ENCODE results near the gene IAPP.

IAPP gene

GRCh38 chr12:21372602-21373001 lies at the start of gene IAPP:
TSS of gene IAPP (plus strand) at chr12:21372902. CDS start at chr12:21373352, 450 bp downstream.
- Histone ChIP-seq H3K9ac (ENCODE audit: low read depth, low read length) (no peak within 1 kb of the TSS), H3K4me1 (ENCODE audit: insufficient read depth, low read length) (no peaks in the 10 kb centered on the region)

GRCh38 chr12:21323736-21324135 lies 49.0 kb upstream of the IAPP start:
- Histone ChIP-seq H3K36me3 (ENCODE audit: insufficient read depth, low read length) (no peaks in the 10 kb centered on the region), H3K4me1 (ENCODE audit: insufficient read depth, low read length) (peaks cover 14% of the 10 kb centered on the region), H3K9ac (ENCODE audit: low read depth, low read length) (no peak overlapping the region), H3K9me3 (ENCODE audit: control insufficient read depth, insufficient read depth, low read length) (peaks cover 20% of the 10 kb centered on the region)

More at GRCh38 chr12:21372602-21373001, at the start of gene IAPP:
- Histone ChIP-seq H3K9me3 (ENCODE audit: control insufficient read depth, insufficient read depth, low read length) (no peaks in the 10 kb centered on the region), H3K36me3 (ENCODE audit: insufficient read depth, low read length) (no peaks in the 10 kb centered on the region)

GRCh38 chr12:21324551-21324950 lies 48.2 kb upstream of the IAPP start:
- Histone ChIP-seq H3K36me3 (ENCODE audit: insufficient read depth, low read length) (no peaks in the 10 kb centered on the region), H3K4me1 (ENCODE audit: insufficient read depth, low read length) (peaks cover 14% of the 10 kb centered on the region), H3K9me3 (ENCODE audit: control insufficient read depth, insufficient read depth, low read length) (peaks cover 27% of the 10 kb centered on the region), H3K9ac (ENCODE audit: low read depth, low read length) (no peak overlapping the region)

- H3K9me3 ChIP-seq (ENCODE audit: control insufficient read depth, insufficient read depth, low read length): peaks cover 42% of the 10 kb centered on the region
- no peaks in the 10 kb centered on the region; the same call in 1 of the 2 replicates for H3K36me3 ChIP-seq (ENCODE audit: insufficient read depth, low read length)
- peaks cover 14% of the 10 kb centered on the region for H3K4me1 ChIP-seq (ENCODE audit: insufficient read depth, low read length)
- H3K9ac ChIP-seq (ENCODE audit: low read depth, low read length): no peak overlapping the region
Measured at GRCh38 chr12:21328578-21328977, 44.1 kb upstream of the IAPP start.

GRCh38 chr12:21330682-21331253 lies 41.9 kb upstream of the IAPP start:
- peaks cover 44% of the 10 kb centered on the region for H3K9me3 ChIP-seq (ENCODE audit: control insufficient read depth, insufficient read depth, low read length)
- no peaks in the 10 kb centered on the region for H3K4me1 ChIP-seq (ENCODE audit: insufficient read depth, low read length)
- H3K9ac ChIP-seq (ENCODE audit: low read depth, low read length): no peak overlapping the region
- no peaks in the 10 kb centered on the region; the same call in 1 of the 2 replicates for H3K36me3 ChIP-seq (ENCODE audit: insufficient read depth, low read length)

- Histone ChIP-seq H3K9ac (ENCODE audit: low read depth, low read length) (no peak within 1 kb of the TSS), H3K4me1 (ENCODE audit: insufficient read depth, low read length) (no peaks in the 10 kb centered on the region), H3K36me3 (ENCODE audit: insufficient read depth, low read length) (no peaks in the 10 kb centered on the region; the same call in 1 of the 2 replicates), H3K9me3 (ENCODE audit: control insufficient read depth, insufficient read depth, low read length) (peaks cover 17% of the 10 kb centered on the region)
Measured at GRCh38 chr12:21334771-21335325, 37.9 kb upstream of the IAPP start, which contains the start of gene SLCO1A2. TSS of gene SLCO1A2 (minus strand) at chr12:21334917. CDS start at chr12:21334647, 270 bp downstream.

- Histone ChIP-seq H3K9me3 (ENCODE audit: control insufficient read depth, insufficient read depth, low read length) (peaks cover 5% of the 10 kb centered on the region; the same call in 1 of the 2 replicates), H3K36me3 (ENCODE audit: insufficient read depth, low read length) (no peaks in the 10 kb centered on the region; the same call in 1 of the 2 replicates), H3K9ac (ENCODE audit: low read depth, low read length) (no peak overlapping the region), H3K4me1 (ENCODE audit: insufficient read depth, low read length) (no peaks in the 10 kb centered on the region)
Measured at GRCh38 chr12:21336656-21337055, 36.0 kb upstream of the IAPP start.

- Histone ChIP-seq H3K4me1 (ENCODE audit: insufficient read depth, low read length) (no peaks in the 10 kb centered on the region), H3K9ac (ENCODE audit: low read depth, low read length) (no peak overlapping the region), H3K36me3 (ENCODE audit: insufficient read depth, low read length) (no peaks in the 10 kb centered on the region; the same call in 1 of the 2 replicates), H3K9me3 (ENCODE audit: control insufficient read depth, insufficient read depth, low read length) (peaks cover 4% of the 10 kb centered on the region; the same call in 1 of the 2 replicates)
Measured at GRCh38 chr12:21337453-21337852, 35.2 kb upstream of the IAPP start.

- Histone ChIP-seq H3K9ac (ENCODE audit: low read depth, low read length) (no peak overlapping the region), H3K9me3 (ENCODE audit: control insufficient read depth, insufficient read depth, low read length) (peaks cover 4% of the 10 kb centered on the region; the same call in 1 of the 2 replicates), H3K36me3 (ENCODE audit: insufficient read depth, low read length) (no peaks in the 10 kb centered on the region; the same call in 1 of the 2 replicates), H3K4me1 (ENCODE audit: insufficient read depth, low read length) (no peaks in the 10 kb centered on the region)
Measured at GRCh38 chr12:21337959-21338744, 34.5 kb upstream of the IAPP start.

- Histone ChIP-seq H3K9me3 (ENCODE audit: control insufficient read depth, insufficient read depth, low read length) (peaks cover under 1% of the 10 kb centered on the region; the same call in 1 of the 2 replicates), H3K4me1 (ENCODE audit: insufficient read depth, low read length) (no peaks in the 10 kb centered on the region; the same call in 1 of the 2 replicates), H3K36me3 (ENCODE audit: insufficient read depth, low read length) (no peaks in the 10 kb centered on the region), H3K9ac (ENCODE audit: low read depth, low read length) (no peak overlapping the region)
Measured at GRCh38 chr12:21339921-21340320, 32.8 kb upstream of the IAPP start.

- Histone ChIP-seq H3K9me3 (ENCODE audit: control insufficient read depth, insufficient read depth, low read length) (no peaks in the 10 kb centered on the region), H3K9ac (ENCODE audit: low read depth, low read length) (no peak overlapping the region), H3K36me3 (ENCODE audit: insufficient read depth, low read length) (no peaks in the 10 kb centered on the region), H3K4me1 (ENCODE audit: insufficient read depth, low read length) (no peaks in the 10 kb centered on the region; the same call in 1 of the 2 replicates)
Measured at GRCh38 chr12:21340403-21340802, 32.3 kb upstream of the IAPP start.

GRCh38 chr12:21341769-21342168 lies 30.9 kb upstream of the IAPP start:
- Histone ChIP-seq H3K9ac (ENCODE audit: low read depth, low read length) (no peak overlapping the region), H3K36me3 (ENCODE audit: insufficient read depth, low read length) (no peaks in the 10 kb centered on the region), H3K9me3 (ENCODE audit: control insufficient read depth, insufficient read depth, low read length) (no peaks in the 10 kb centered on the region), H3K4me1 (ENCODE audit: insufficient read depth, low read length) (no peaks in the 10 kb centered on the region; the same call in 1 of the 2 replicates)

GRCh38 chr12:21343636-21344035 lies 29.1 kb upstream of the IAPP start:
- Histone ChIP-seq H3K9ac (ENCODE audit: low read depth, low read length) (no peak overlapping the region), H3K4me1 (ENCODE audit: insufficient read depth, low read length) (no peaks in the 10 kb centered on the region; the same call in 1 of the 2 replicates), H3K36me3 (ENCODE audit: insufficient read depth, low read length) (no peaks in the 10 kb centered on the region), H3K9me3 (ENCODE audit: control insufficient read depth, insufficient read depth, low read length) (no peaks in the 10 kb centered on the region)

- Histone ChIP-seq H3K9ac (ENCODE audit: low read depth, low read length) (no peak overlapping the region), H3K36me3 (ENCODE audit: insufficient read depth, low read length) (no peaks in the 10 kb centered on the region), H3K9me3 (ENCODE audit: control insufficient read depth, insufficient read depth, low read length) (no peaks in the 10 kb centered on the region), H3K4me1 (ENCODE audit: insufficient read depth, low read length) (no peaks in the 10 kb centered on the region; the same call in 1 of the 2 replicates)
Measured at GRCh38 chr12:21346542-21347205, 26.0 kb upstream of the IAPP start.
